GM19193 (cell line): ENCODE results near the gene ARID4B.

ENCODE experiments used
- POLR2A ChIP-seq: IDR thresholded peaks from 4 replicates; pipeline ENCODE4 v1.6.1; 2011; ENCODE audit not compliant: insufficient read depth, insufficient read length; ENCODE audit errors: extremely low read depth

ARID4B gene

DNA sequence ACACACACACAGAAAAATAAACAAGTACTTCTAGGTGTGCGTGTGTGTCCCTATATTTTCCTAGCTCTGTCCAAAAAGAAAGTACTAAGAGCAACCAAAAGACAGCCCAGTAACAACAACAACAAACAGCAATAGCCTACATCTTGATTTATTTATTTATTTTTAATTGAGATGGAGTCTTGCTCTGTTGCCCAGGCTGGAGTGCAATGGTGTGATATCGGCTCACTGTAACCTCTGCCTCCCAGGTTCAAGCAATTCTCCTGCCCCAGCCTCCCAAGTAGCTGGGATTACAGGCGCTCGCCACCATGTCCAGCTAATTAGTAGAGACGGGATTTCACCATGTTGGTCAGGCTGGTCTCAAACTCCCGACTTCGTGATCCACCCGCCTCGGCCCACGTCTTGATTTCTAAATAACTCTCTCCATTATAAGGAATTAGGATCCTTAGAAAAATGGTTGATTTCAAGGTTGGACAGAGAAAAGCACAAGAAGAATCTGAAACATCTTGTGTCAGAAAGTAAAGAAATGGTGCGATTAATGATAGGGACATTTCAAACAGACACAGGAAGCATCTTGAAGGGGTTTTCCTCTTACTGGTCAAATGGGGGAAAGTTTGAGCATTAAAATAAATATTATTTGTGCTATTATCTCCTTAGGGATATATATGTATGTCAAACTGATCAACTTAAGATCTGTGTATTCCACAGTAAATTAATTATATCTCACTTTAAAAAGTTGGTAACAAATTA, 59.4 kb downstream of the ARID4B start:
- no peak for TF ChIP-seq POLR2A

DNA sequence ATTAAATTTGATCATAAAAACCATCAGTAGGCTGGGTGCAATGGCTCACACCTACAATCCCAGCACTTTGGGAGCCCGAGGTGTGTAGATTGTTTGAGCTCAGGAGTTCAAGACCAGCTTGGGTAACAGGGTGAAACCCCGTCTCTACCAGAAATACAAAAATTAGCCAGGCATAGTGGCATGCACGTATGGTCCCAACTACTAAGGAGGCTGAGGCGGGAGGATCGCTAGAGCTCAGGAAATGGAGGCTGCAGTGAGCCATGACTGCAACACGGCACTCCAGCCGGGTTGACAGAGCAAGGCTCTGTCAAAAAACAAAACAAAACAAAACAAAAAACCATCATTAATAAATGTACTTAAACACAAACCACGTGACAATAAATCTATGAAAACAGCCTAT, 61.0 kb downstream of the ARID4B start:
- no peak for TF ChIP-seq POLR2A

DNA sequence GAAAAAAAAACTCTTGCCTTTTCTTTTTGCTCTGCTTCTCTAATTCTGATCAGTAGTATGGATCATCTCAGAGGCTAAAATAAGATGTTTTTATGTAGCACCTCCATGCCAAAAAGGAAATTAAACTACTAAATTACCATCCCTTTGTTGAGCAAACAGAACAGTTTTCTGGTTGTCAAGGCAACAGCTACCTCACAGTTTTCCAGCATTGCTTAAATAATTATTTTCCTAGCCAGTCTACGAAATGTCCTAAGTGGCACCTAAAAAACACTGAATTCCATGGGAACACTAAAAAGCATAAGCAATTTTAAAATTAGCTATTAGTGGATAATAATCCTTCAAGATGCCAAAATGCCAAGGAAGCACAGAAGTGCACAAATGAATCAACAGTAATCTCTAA, 61.7 kb downstream of the ARID4B start:
- no peak for TF ChIP-seq POLR2A

DNA sequence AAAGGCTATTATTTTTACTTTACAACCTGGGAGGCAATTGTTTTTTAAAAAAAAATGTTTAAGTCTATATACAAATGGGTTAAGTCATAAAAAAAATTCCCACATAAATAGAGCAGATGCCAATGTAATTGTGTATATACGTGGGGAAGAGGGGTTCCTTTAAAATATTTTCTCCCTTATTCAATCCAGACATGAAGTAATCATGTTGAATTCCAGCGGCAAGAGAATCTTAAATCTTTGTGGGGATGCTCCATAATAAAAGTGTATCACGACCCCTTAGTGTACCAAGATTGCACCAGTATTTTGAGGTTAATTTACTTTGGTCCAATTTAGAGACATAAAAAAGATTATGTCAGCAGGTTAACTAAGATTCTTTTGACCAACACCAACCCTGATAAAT, 62.1 kb downstream of the ARID4B start:
- TF ChIP-seq POLR2A: no peak

DNA sequence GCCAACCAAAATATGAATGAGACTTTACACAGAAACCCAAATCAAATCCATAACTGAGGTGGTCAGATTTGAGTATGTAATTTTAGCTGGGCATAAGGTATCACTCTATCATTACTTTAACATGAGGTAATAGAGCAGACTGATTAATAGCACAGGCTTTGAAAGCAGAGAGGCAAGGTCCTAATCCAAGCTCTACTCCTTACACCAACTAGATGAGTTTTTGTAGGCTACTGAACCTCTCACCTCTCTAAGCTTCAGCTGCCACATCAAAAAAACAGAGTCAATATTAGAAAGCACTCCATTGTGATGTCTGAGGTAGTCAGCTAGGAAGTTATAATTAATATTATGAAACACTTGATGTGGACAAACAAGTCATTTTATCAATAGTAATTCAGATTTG, 63.7 kb downstream of the ARID4B start:
- TF ChIP-seq POLR2A: no peak

DNA sequence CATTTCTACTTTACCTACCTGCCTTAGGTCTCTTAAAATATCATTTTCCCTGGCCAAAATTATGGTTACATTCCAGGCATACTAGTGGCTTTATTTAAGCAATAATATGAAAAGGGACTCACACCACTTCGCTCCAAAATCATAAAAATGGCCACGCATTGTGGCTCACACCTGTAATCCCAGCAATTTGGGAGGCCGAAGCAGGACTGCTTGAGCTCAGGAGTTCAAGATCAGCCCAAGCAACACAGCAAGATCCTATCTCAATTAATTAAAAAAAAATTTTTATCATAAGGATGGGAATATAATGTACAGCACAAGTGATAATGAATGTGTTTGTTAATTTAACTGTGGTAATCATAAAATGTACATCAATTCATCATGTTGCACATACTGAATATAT, 65.4 kb downstream of the ARID4B start:
- TF ChIP-seq POLR2A: no peak

DNA sequence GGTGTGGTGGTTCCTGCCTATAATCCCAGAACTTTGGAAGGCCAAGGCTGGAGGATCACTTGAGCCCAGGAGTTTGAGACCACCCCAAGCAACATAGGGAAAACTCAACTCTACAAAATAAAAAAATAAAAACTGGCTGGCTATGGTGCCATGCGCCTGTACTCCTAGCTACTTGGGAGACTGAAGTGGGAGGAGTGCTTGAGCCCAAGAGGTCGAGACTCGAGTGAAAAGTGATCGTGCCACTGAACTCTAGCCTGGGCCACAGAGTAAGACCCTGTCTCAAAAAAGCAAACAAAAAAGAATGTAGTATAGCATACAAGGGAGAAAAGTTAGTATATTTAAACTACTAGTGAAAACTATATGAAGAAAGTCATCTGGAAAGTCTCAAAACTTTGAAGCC, 66.7 kb downstream of the ARID4B start:
- TF ChIP-seq POLR2A: no peak

DNA sequence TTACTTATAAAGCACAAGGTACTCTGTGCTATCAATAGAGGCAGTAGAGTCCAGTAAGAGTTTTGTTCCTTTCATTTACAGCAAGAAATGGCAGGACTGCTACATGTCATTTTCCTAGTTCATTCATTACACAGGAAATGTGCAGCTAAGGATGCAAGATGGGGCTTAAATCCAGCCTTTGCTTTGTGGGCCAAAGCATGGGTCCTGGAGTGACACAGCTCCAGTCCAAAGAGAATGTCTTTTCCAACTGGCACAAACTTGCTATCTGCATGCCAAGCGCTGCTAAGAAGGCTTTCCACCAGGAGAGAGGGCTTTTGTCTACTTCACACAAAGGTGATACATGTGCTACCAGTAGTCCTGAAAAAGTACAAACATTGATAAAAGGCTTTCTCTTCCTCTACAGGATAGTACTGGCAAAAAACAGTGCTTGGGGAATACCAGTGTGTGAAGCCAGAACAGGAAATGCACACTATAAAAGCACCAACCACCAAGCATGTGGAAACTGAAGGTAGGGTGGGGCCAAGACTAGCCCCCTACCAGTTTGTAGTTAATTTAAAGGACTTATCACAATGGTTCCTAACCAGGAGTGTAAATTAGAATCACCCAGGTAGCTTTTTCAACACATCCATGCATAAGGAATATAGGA, 68.7 kb downstream of the ARID4B start:
- no peak for TF ChIP-seq POLR2A

DNA sequence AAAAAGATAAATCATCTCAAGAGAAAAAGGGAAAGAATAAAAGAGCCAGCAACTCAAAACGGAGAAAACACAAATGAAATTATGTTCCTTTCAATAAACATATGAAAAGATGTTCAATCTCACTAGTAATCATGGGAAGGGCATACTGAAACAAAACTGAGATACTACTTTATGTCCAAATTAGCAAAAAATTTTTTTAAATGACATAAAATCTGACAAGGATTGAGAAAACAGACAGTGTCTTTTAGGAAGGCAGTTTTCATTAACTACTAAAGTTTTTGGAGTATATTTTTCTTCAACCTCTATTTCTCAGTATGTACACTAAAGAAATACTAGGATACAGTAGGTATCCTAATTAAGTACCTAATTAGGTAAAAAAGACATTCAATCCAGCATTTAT, 73.3 kb downstream of the ARID4B start:
- no peak for TF ChIP-seq POLR2A

DNA sequence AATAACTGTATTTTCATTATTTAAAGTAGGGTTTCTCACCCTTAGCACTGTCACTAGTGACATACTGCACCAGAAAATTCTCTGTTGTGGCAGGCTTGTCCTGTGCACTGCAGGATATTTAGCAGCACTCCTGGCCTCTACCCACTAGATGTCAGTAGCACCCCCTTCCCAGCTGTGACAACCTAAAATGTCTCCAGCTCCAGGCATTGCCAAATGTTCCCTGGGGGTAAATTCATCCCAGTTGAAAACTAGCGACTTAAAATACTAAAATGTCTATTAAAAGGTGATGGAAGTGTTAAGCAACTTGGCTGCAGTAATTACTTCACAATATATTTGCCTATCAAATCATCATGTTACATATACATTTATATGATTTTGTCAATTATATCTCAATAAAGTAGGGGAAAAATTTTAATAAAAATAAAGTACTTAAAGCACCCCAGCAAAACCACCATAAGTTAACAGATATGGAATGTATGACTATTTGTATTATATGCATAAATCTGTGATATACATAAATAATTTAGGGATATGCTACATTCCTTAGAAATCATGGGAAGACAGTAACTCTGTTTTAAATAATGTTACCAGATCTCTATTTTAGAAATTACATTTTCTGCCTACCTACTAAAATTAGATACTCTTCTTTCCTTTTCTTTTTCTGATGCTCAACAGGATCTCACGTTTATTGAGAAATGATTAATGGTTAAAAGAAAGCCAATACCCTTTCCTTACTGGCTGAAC, 74.6 kb downstream of the ARID4B start:
- TF ChIP-seq POLR2A: no peak

DNA sequence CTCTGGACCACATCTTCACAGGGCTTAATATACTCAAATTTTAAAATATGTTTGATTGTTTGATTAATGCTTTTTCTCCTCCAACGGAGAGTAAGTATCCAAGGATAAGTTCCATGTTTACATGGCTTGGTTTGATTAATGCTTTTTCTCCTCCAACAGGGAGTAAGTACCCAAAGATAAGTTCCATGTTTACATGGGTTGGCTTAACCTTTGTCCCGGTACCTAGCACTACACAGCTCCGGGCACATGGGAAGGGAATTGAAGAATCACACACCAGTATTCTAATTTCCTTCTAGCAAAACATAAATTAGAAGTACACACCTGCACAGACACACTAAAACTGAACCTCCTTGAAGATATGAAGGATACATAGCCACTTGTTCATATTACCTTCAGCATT, 77.5 kb downstream of the ARID4B start:
- no peak for TF ChIP-seq POLR2A

DNA sequence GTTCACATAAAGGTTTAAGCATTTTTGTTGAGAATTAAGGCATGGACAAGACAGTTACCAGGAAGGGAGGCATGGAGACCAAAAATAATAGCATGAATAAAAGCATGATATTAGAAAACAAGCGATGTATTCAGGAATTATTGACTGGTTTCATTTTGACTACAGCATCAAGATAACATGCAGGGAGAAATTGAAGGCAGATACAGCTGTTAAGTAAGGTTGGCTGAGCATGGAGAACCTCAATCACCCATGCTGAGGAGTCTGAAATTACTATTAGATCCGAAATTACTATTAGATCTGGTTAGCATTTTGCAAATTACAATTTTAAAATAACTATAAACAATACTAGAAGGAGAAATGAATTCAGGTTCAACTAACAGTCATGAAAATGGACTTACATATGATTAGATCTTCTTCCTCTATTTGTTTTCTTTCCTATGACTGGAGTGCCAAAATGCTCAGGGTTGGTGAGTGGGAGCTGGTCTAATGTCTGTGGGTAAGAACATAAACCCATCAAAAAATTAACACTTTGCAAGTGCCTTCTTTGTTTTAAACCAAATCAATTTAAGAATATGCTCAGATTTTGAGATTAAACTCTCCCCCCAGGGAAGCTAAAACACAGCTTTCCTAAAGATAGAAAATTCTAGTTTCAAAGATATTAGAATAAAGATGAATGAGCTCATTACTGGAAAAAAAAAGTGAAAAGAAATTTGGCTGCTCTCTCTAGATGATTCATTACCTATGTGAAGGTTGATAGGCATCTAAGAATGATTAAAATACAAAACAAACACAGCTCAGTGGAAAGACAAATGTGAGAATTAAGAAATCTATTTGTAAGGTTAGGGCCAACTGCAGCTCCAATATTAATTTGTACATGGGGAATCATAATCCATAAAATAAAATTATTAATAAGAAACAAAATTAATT, 81.7 kb downstream of the ARID4B start:
- TF ChIP-seq POLR2A: no peak

DNA sequence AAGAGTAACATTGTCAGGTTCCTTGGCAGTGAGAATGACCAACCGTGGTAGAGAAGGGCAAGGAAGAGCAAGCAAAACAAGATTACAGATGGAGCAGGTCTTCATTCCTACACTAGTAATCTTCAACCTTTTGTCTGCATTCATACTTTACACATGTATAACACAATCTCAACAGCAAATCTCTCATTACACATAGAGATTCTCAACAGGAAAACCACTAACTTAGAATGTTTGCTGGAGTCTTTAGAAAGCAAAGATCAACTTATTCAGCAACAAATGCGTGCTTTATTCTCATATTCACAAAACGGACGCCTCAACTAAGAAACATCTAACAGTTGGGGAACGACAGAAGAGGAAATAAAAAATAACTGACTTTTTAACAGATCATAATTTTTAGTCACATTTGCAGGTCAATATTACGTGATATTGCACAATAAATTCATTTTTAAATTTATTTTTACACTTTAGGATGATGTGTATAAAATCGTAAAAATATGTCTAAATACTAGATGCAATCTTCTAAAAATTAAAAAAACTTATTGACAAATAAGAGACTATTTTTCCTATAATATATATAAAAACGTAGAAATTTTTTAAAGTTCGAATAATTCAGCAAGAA, 82.9 kb downstream of the ARID4B start:
- TF ChIP-seq POLR2A: no peak

DNA sequence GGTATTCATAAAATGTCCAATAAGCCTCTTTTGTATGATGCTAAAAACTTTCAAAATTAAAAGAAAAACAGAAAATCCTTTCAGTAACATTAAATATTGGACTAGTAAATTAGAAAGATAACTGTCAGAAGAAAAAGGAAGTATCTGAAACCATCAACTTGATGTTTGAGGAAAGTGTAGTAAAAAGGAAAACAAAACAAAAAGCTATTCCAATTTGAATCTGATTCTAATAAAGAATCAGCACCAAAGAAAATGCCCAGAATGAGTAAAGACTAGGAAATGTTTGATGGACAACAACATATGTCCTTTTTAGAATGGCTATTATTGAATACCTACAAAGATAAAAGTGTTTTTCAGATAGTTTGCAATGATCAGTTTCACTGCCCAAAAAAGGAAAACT, 87.0 kb downstream of the ARID4B start:
- no peak for TF ChIP-seq POLR2A
